K562 (cell line): ENCODE results near the gene KCNMB3. TPM values are rescaled to one million over a fixed set of nuclear protein-coding genes. Genes with fewer than 3 reads are reported as not detected.
A peak's percentile ranks its signal among the peaks of the same experiment; 100 is the strongest.

Experiments
- ATAC-seq: fragments of 200-7000 bp; cut with Tn5 transposase; 3 replicates; pipeline ENCODE4 v1.9.1; 2020; ENCODE audit warnings: moderate library complexity
- BruUV-seq: library from RNA; stranded (reverse); fragments of 400-500 nt; replicated peaks from 2 replicates; lab custom pipeline; 2021; lab: Mats Ljungman, UMichigan
- CTCF ChIA-PET: fragments of 300-600 bp; formaldehyde crosslinking; extraction: SDS; loops from one replicate; lab custom pipeline; 2021; ENCODE audit warnings: low intra/inter-chr PET ratio; lab: Yijun Ruan, JAX
- POLR2A ChIA-PET: fragments of 300-600, 350-650 bp; sonication (Branson Sonifier 250); formaldehyde crosslinking; extraction: SDS; loops from one replicate; lab custom pipeline; 2021; ENCODE audit warnings: antibody characterized with exemption, inconsistent platforms; lab: Yijun Ruan, JAX
- DNase-seq, 4 experiments: peaks; one replicate each; pipeline versions ENCODE4 v3.0.0 to v3.0.0-alpha.2; 2011 to 2018; ENCODE audit warnings: low spot score in 3 of 4, mixed read lengths in 3 of 4; ENCODE audit errors: extremely low read depth in 1 of 4
- FAIRE-seq: peaks from 2 replicates; lab custom pipeline; 2011; peaks lifted over from hg19 to GRCh38; lab: Jason Lieb, UNC
- H2AFZ ChIP-seq: 2 replicates; pipeline ENCODE4 v1.6.0; 2011; ENCODE audit warnings: low read depth, low read length, control low read depth, inconsistent platforms
- H3K27ac ChIP-seq: fragments of 200-600 bp; 3 replicates; pipeline ENCODE4 v1.8.0; 2011; ENCODE audit warnings: low read depth, mild to moderate bottlenecking, control low read depth, inconsistent platforms, low read length, moderate library complexity, mixed read lengths; ENCODE audit errors: extremely low read depth
- H3K27me3 ChIP-seq, 2 experiments: fragments of 300-600 bp in 1 of 2; 2 replicates in 1 of 2; 3 replicates in 1 of 2; pipeline versions ENCODE4 v1.6.0 to v1.8.0; 2011; ENCODE audit warnings: inconsistent platforms in 2 of 2, low read length in 2 of 2, mild to moderate bottlenecking in 1 of 2, mixed read lengths in 1 of 2, moderate library complexity in 1 of 2; ENCODE audit not compliant: control insufficient read depth in 2 of 2, insufficient read depth in 2 of 2
- H3K36me3 ChIP-seq: fragments of 300-600 bp; 3 replicates; pipeline ENCODE4 v1.8.0; 2011; ENCODE audit warnings: mild to moderate bottlenecking, low read length, inconsistent platforms; ENCODE audit not compliant: control insufficient read depth, insufficient read depth
- H3K4me1 ChIP-seq, 2 experiments: fragments of 200-600 bp in 1 of 2; replicated peaks in 1 of 2; 2 replicates in 1 of 2; 3 replicates in 1 of 2; pipeline versions ENCODE4 v1.5.1 to v1.8.0; 2011; ENCODE audit warnings: inconsistent platforms in 2 of 2, low read length in 2 of 2, mild to moderate bottlenecking in 1 of 2, mixed read lengths in 1 of 2, moderate library complexity in 1 of 2; ENCODE audit not compliant: control insufficient read depth in 2 of 2, insufficient read depth in 2 of 2
- H3K4me2 ChIP-seq: 2 replicates; pipeline ENCODE4 v1.6.1; 2011; ENCODE audit warnings: low read length, control low read depth, inconsistent platforms, mixed read lengths; ENCODE audit not compliant: insufficient read depth
- H3K4me3 ChIP-seq: fragments of 200-600 bp; sonication (generic), shearing (Covaris generic); 2 replicates; pipeline ENCODE4 v1.5.1; 2016; ENCODE audit warnings: control low read depth, inconsistent platforms
- H3K79me2 ChIP-seq: fragments of 200-600 bp; 3 replicates; pipeline ENCODE4 v1.8.0; 2011; ENCODE audit warnings: low read length, inconsistent platforms; ENCODE audit not compliant: control insufficient read depth, insufficient read depth
- H3K9ac ChIP-seq, 2 experiments: 2 replicates each; pipeline versions ENCODE4 v1.6.0 to v1.6.1; 2011; ENCODE audit warnings: low read depth in 2 of 2, low read length in 2 of 2, control low read depth in 1 of 2, inconsistent platforms in 1 of 2, mild to moderate bottlenecking in 1 of 2, mixed read lengths in 1 of 2; ENCODE audit not compliant: insufficient read depth in 1 of 2
- H3K9me1 ChIP-seq: one replicate; pipeline ENCODE4 v1.6.0; 2011; ENCODE audit warnings: inconsistent platforms, mild to moderate bottlenecking, low read length, moderate library complexity; ENCODE audit not compliant: control insufficient read depth, insufficient read depth
- H3K9me3 ChIP-seq: replicated peaks from 2 replicates; pipeline ENCODE4 v1.5.1; 2011; ENCODE audit warnings: low read depth, low read length, inconsistent platforms; ENCODE audit not compliant: control insufficient read depth, insufficient read depth
- H4K20me1 ChIP-seq: replicated peaks from 2 replicates; pipeline ENCODE4 v1.6.1; 2011; ENCODE audit warnings: low read length, inconsistent platforms, mixed read lengths; ENCODE audit not compliant: control insufficient read depth, insufficient read depth
- CHD2 ChIP-seq: IDR thresholded peaks from 2 replicates; pipeline ENCODE4 v1.6.1; 2011; ENCODE audit warnings: low read depth, low read length
- HSF4 ChIP-seq: fragments of 250-450 bp; sonication (Bioruptor Pico); IDR thresholded peaks from 2 replicates; pipeline ENCODE4 v2.1.2; 2022; ENCODE audit warnings: mild to moderate bottlenecking, moderate library complexity, borderline replicate concordance
- POLR2A ChIP-seq: fragments of 450-650 bp; conservative IDR thresholded peaks from 2 replicates; pipeline ENCODE4 v1.6.1; 2016
- POLR2AphosphoS2 ChIP-seq: IDR thresholded peaks from 2 replicates; pipeline ENCODE4 v1.6.1; 2012; ENCODE audit warnings: low read length, improper control_type of control experiment
- U2AF2 ChIP-seq: fragments of 200-400 bp; formaldehyde crosslinking; optimal IDR thresholded peaks from 2 replicates; pipeline ENCODE3; 2017; ENCODE audit warnings: low read depth, mild to moderate bottlenecking, low read length
- WGBS: fragments of 100-300 bp; shearing (Covaris generic); methylation state at CpG from one replicate; pipeline ENCODE4 v1.1.6; 2016; ENCODE audit warnings: low coverage, mixed read lengths; ENCODE audit not compliant: insufficient coverage; ENCODE audit errors: missing lambda C conversion rate; 5-methylcytosine and 5-hydroxymethylcytosine counted together
- in situ Hi-C: fragments of 300-500 bp; cut with MboI; formaldehyde crosslinking; loops from 4 replicates; pipeline ENCODE4 v1.15.0; 2018; ENCODE audit warnings: inconsistent platforms, mixed read lengths
- intact Hi-C: fragments of 100-400 bp; cut with micrococcal nuclease; formaldehyde crosslinking; loops from 2 replicates; pipeline ENCODE4 v1.14.2; 2022
- polyA plus RNA-seq, 8 experiments: library from polyadenylated mRNA; depleted of rRNA in 4 of 8; stranded (reverse) in 5 of 8; unstranded in 3 of 8; fragments of >200 nt; fragmentation: Nextera tagmentation in 2 of 8; fragmentation: Illumina TruSeq in 1 of 8; extraction: Ambion mirVana in 2 of 8; extraction: Trizol in 1 of 8; gene quantifications; 2 replicates each; pipeline versions ENCODE4 v1.2.1 to v1.2.3, GENCODE V29; 2011 to 2014; ENCODE audit warnings: inconsistent platforms in 1 of 8, missing spikeins in 1 of 8
- total RNA-seq, 7 experiments: library from RNA; depleted of rRNA in 6 of 7; stranded (reverse); fragments of >200 nt in 6 of 7; fragmentation: Illumina TruSeq in 2 of 7; extraction: Trizol in 2 of 7; gene quantifications; 2 replicates each; pipeline versions ENCODE4 v1.2.1 to v1.2.3, GENCODE V29; 2011 to 2021; ENCODE audit warnings: low replicate concordance in 1 of 7
- TF ChIP-seq, protein P1 (sequence below): sonication (generic); formaldehyde crosslinking; IDR thresholded peaks from 2 replicates; pipeline ENCODE4 v1.8.0; 2022; ENCODE audit warnings: mild to moderate bottlenecking, missing genetic modification reagents
- TF ChIP-seq, protein P2 (sequence below): fragments of 200-400 bp; formaldehyde crosslinking; IDR thresholded peaks from 2 replicates; pipeline ENCODE4 v1.6.1; 2017; ENCODE audit warnings: mild to moderate bottlenecking, low read depth, low read length, moderate library complexity

Gene KCNMB3
- total and polyA plus RNA-seq, 9 of the 15 experiments (the other 6 are each of a cell fraction or from before 2014, with no cell fraction given) = 7.0 to 21.1 (median 14.3) TPM

DNA sequence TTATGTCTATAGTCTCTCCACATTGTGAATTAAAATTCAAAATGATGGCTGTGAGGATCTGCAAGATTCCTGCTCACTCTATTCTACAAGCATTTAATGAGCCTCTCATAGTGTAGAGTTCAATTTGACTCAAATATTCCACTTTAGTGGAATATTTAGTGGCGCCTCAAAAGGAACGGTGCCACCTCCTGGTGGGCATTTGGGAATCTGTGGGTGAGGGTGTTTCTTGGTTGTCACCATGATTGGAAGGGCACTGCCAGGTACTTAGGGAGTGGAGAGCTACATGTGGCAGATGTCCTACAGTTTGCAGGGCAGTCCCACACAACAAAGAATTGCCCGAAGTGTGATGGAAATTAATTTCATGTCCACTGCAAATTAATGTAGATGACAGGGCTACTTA lies 21.5 kb upstream of the KCNMB3 start:
- FAIRE-seq (no peak), ATAC-seq (no peak), DNase-seq (no peak)
- Histone ChIP-seq H3K9me1 (no peaks in the 10 kb centered on the region), H3K4me2 (no peak overlapping the region), H3K9ac (no peak overlapping the region), H2AFZ (0 out of 2 replicates have a peak overlapping the region, but pooled peaks have one; percentile 1), H3K36me3 (no peaks in the 10 kb centered on the region), H3K9me3 (no peaks in the 10 kb centered on the region), H3K27me3 (no peaks in the 10 kb centered on the region), H3K4me1 (peaks cover 15 to 35% of the 10 kb centered on the region in 2 experiments; a peak in 4 of 5 replicates), H4K20me1 (no peaks in the 10 kb centered on the region), H3K79me2 (no peaks in the 10 kb centered on the region), H3K4me3 (no peak overlapping the region), H3K27ac (no peak overlapping the region)
- no TSS peak for BruUV-seq
- POLR2A ChIA-PET = interaction anchor here (1.0 kb wide), 1 partner anchor 7 kb away, joined by 3 read pairs; no protein-coding TSS in a partner anchor
- in situ Hi-C loops (no loop called here), intact Hi-C loops (no loop called here)
- 93% methylated on average over 3 of the region's 3 CpGs for WGBS
- TF ChIP-seq POLR2AphosphoS2 (no peak), U2AF2 (no peak), CHD2 (no peak), POLR2A (no peak), HSF4 (no peak)
- TF ChIP-seq, protein P1, sequence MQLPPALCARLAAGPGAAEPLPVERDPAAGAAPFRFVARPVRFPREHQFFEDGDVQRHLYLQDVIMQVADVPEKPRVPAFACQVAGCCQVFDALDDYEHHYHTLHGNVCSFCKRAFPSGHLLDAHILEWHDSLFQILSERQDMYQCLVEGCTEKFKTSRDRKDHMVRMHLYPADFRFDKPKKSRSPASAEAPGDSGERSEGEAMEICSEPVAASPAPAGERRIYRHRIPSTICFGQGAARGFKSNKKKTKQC (CRISPR knock-in tag) = no peak
- TF ChIP-seq, protein P2, sequence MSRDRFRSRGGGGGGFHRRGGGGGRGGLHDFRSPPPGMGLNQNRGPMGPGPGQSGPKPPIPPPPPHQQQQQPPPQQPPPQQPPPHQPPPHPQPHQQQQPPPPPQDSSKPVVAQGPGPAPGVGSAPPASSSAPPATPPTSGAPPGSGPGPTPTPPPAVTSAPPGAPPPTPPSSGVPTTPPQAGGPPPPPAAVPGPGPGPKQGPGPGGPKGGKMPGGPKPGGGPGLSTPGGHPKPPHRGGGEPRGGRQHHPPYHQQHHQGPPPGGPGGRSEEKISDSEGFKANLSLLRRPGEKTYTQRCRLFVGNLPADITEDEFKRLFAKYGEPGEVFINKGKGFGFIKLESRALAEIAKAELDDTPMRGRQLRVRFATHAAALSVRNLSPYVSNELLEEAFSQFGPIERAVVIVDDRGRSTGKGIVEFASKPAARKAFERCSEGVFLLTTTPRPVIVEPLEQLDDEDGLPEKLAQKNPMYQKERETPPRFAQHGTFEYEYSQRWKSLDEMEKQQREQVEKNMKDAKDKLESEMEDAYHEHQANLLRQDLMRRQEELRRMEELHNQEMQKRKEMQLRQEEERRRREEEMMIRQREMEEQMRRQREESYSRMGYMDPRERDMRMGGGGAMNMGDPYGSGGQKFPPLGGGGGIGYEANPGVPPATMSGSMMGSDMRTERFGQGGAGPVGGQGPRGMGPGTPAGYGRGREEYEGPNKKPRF = no peak
- CTCF ChIA-PET = no interaction called here
